Measurements from ENCODE around the gene TANGO6. TPM values are rescaled to one million over a fixed set of nuclear protein-coding genes. Genes with fewer than 3 reads are reported as not detected.

TANGO6 gene
- total and polyA plus RNA-seq, 2 of the 8 experiments (the other 6 are each of a cell fraction or from before 2014, with no cell fraction given) = 5.0 to 19.5 TPM

GRCh38 chr16:68927018-68927417 lies 83.7 kb downstream of the TANGO6 start:
- CTCF ChIA-PET (ENCODE audit: partially characterized antibody) = no interaction called here
- Histone ChIP-seq H3K9me3 (ENCODE audit: insufficient read depth in 2 of 2, low read depth in 1 of 2, low read length in 1 of 2) (no peaks in the 10 kb centered on the region), H4K8ac (ENCODE audit: extremely low read depth, insufficient read depth, low read length) (no peak overlapping the region), H2BK120ac (replicated peaks; ENCODE audit: low read depth, low read length) (no peak overlapping the region), H3K79me2 (ENCODE audit: control insufficient read depth in 1 of 2, insufficient read depth in 2 of 2, low read length in 2 of 2) (no peaks in the 10 kb centered on the region), H3K27me3 (replicated peaks in 1 of 4; ENCODE audit: control insufficient read depth in 3 of 4, extremely low read depth in 1 of 4, insufficient read depth in 3 of 4, low read length in 3 of 4) (no peaks in the 10 kb centered on the region), H3K9ac (replicated peaks in 1 of 4; ENCODE audit: extremely low read depth in 1 of 4, low read depth in 3 of 4, low read length in 3 of 4) (no peak overlapping the region), H2BK12ac (ENCODE audit: low read depth, low read length) (no peak overlapping the region), H3K14ac (ENCODE audit: insufficient read length) (no peak overlapping the region), H2BK20ac (ENCODE audit: low read length) (no peak overlapping the region), H3K4me1 (replicated peaks in 1 of 4; ENCODE audit: control insufficient read depth in 3 of 4, insufficient read depth in 4 of 4, low read length in 3 of 4) (no peaks in the 10 kb centered on the region), H3K36me3 (ENCODE audit: control insufficient read depth in 2 of 4, insufficient read depth in 4 of 4, low read length in 3 of 4) (peaks cover 0 to 7% (median 4%) of the 10 kb centered on the region in 4 experiments; a peak in 4 of 8 replicates), H3K4me3 (ENCODE audit: extremely low read depth in 1 of 4, insufficient read depth in 2 of 4, low read depth in 3 of 4, low read length in 4 of 4) (no peak overlapping the region), H3K23ac (ENCODE audit: insufficient read length) (no peak overlapping the region), H2BK5ac (ENCODE audit: low read depth, low read length) (no peak overlapping the region), H3K18ac (ENCODE audit: extremely low read depth, low read length) (no peak overlapping the region), H3K79me1 (ENCODE audit: low read depth, low read length) (no peaks in the 10 kb centered on the region), H3K4ac (replicated peaks; ENCODE audit: insufficient read length, low read depth, low read length) (no peak overlapping the region), H4K91ac (replicated peaks; ENCODE audit: insufficient read length, low read length) (no peak overlapping the region), H2BK15ac (ENCODE audit: low read length) (no peak overlapping the region), H2AFZ (ENCODE audit: low read length) (no peak overlapping the region), H3K27ac (ENCODE audit: low read depth, low read length) (no peak overlapping the region), H3K23me2 (ENCODE audit: low read depth, low read length) (no peaks in the 10 kb centered on the region; the same call in 1 of the 2 replicates), H4K20me1 (replicated peaks in 1 of 2; ENCODE audit: control insufficient read depth in 1 of 2, insufficient read depth in 2 of 2, low read length in 2 of 2) (no peaks in the 10 kb centered on the region), H4K5ac (ENCODE audit: insufficient read length, low read depth, low read length) (no peak overlapping the region), H3K56ac (replicated peaks; ENCODE audit: insufficient read length, low read depth, low read length) (no peak overlapping the region), H3K4me2 (ENCODE audit: insufficient read depth in 1 of 2, low read depth in 2 of 2, low read length in 2 of 2) (no peak overlapping the region), H2AK5ac (ENCODE audit: low read depth, low read length) (no peak overlapping the region)
- TF ChIP-seq, protein P1, sequence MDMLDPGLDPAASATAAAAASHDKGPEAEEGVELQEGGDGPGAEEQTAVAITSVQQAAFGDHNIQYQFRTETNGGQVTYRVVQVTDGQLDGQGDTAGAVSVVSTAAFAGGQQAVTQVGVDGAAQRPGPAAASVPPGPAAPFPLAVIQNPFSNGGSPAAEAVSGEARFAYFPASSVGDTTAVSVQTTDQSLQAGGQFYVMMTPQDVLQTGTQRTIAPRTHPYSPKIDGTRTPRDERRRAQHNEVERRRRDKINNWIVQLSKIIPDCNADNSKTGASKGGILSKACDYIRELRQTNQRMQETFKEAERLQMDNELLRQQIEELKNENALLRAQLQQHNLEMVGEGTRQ (IDR thresholded peaks at IDR 0.05; ENCODE audit: low read length) = no peak
- no peak for TF ChIP-seq POU5F1 (IDR thresholded peaks at IDR 0.05; ENCODE audit: low read depth, low read length)
- TF ChIP-seq GABPA (IDR thresholded peaks at IDR 0.05; ENCODE audit: borderline replicate concordance, insufficient read depth, low read length) = no peak
- TF ChIP-seq CEBPB (IDR thresholded peaks at IDR 0.05; ENCODE audit: low read depth, low read length) = no peak
- no peak for TF ChIP-seq BACH1 (IDR thresholded peaks at IDR 0.05; ENCODE audit: low read length)
- FAIRE-seq (no peak), DNase-seq (ENCODE audit: low read depth in 1 of 2, low spot score in 2 of 2) (no peak)
- POLR2A ChIA-PET (ENCODE audit: partially characterized antibody) = no interaction called here
- 91% methylated on average over 3 of the region's 3 CpGs; no CpG with 5 or more reads in 1 of the 2 experiments for WGBS, 2 experiments (ENCODE audit: extremely low coverage in 1 of 2, insufficient coverage in 1 of 2, insufficient read length in 1 of 2, insufficient replicate concordance in 2 of 2, low coverage in 1 of 2, low lambda C conversion rate in 2 of 2, missing lambda C conversion rate in 1 of 2)
